Hematopoietic multipotent progenitor cell treated with erythropoietin and hydrocortisone succinate and interleukin-3 and kit ligand, for 6 days (in vitro differentiated cells): ENCODE measurements around the gene HTT.

Experiments
- DNase-seq: peaks from one replicate; pipeline ENCODE4 v3.0.0-alpha.2; 2015

Gene HTT

DNA sequence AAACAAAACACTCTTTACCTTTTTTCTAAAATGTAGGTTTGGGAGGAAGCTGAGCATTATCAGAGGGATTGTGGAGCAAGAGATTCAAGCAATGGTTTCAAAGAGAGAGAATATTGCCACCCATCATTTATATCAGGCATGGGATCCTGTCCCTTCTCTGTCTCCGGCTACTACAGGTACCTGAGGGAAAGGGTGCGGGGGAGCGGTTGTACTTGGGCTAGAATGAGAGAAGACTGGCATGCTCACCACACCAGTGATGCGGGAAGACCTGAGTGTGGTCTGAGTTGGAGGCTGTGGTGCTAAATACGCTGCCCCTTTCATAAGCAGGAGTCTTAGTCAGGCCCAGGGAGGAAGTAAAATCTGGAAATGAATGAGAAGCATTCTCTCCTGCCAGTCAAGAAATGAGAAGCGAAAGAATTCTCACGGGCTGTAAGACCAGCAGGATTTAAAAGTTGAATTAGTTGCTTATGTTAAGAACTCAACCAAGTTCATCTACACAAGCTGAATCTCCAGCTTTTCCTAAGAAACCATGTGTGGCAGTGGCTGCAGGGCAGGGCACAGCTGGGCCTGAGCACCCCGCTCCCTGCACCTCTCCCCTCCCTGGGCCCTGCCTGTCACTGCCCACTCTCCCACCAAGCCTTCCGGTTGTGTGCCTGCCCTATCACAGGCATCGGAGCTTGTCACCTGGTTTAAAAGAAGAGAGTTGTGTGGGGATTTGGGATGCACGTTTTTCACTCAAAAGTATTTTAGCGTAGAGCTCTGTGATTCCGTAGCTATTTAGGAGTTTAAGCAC lies 149.7 kb downstream of the HTT start:
- no peak for DNase-seq

DNA sequence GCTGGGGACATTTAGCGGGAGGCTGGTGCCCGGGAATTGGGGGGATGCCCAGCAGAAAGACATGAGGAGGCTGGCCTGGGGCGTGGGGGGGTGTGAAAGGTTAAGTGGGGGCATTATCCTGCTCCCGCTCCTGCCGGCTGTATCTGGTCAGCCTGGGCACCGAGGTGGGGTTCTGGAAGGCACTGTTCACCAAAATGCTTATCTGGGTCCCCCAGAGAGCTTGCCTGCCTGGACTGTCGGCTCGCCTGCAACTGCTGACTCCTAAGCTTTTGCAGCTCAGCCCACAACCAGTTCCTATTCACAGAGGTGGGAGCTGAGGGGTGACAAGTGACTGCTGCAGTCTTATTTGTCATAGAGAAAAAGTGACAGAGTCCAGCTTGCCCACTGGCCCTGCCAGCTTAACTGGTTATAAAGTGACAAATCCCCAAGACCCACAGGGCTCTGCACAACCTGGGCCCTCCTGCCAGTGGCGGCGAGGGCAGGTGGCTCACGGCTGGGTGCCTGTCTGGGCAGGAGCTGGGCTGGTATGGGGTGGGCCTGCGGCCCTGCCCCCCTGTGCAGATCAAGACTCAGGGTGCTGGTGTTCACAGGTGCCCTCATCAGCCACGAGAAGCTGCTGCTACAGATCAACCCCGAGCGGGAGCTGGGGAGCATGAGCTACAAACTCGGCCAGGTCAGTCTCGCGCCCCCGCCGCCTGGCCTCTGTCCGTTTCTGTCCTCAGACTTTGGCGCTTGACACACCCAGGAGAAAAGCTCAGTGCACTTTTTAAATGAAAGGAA lies 150.8 kb downstream of the HTT start:
- DNase-seq = peak; percentile 67

- DNase-seq = no peak
These were observed 151.5 kb downstream of the HTT start for GRCh38 chr4:3225936-3226335.

- DNase-seq = no peak
These were observed 152.0 kb downstream of the HTT start for GRCh38 chr4:3226467-3226866.

GRCh38 chr4:3226944-3227343 lies 152.5 kb downstream of the HTT start:
- DNase-seq = no peak

GRCh38 chr4:3227878-3228675 lies 153.6 kb downstream of the HTT start:
- DNase-seq = no peak

GRCh38 chr4:3228881-3229280 lies 154.4 kb downstream of the HTT start:
- no peak for DNase-seq

GRCh38 chr4:3229328-3229727 lies 154.8 kb downstream of the HTT start:
- no peak for DNase-seq

DNA sequence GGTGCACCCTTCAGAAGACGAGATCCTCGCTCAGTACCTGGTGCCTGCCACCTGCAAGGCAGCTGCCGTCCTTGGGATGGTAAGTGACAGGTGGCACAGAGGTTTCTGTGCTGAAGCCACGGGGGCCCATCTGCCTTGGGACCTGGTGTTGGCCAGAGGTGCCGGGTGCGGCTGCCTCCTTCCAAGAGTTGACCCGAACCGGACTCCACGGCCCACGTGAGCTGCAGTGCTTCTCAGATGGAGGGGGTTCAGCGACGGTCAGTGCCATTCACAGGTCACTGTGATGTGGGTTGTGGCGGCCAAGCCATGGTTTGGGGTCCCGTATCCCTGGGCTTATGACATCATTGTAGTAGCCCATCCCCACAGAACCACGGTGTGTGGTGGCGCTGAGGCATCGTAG lies 155.5 kb downstream of the HTT start:
- DNase-seq = no peak

GRCh38 chr4:3231471-3231870 lies 157.0 kb downstream of the HTT start:
- no peak for DNase-seq

DNA sequence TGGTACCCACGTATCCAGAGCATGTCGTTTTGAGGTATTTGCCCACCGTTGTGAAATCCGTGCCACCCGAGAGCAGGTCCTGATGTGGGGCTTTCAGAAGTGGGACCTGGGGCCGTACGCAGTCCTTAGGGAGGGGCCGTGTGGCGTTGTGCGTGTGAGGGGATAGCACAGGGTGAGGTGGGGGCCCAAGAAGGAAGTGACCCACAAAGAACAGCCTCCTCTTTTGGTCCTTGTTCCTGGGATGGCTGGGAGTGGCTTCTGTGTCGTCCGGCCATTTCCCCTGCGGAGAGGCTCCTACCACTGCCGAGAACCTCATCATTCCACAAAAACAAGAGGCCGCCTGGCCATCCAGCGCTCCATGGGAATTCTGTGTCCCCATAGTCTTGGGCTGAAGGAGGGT lies 157.5 kb downstream of the HTT start:
- no peak for DNase-seq

DNA sequence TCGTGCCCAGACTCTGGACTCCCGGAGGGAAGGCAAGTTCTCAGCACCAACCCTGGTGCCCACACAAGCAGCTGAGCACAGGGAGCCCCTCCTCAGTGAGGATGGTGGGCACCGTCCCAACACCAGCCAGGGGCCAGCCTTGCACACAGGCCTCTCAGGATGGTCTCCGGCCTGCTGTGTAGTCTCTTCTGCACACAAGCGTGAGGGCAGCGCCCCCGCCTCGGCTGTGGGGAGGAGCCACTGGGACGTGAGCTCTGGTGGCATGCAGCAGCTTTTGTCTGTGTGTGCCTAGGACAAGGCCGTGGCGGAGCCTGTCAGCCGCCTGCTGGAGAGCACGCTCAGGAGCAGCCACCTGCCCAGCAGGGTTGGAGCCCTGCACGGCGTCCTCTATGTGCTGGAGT lies 158.4 kb downstream of the HTT start:
- no peak for DNase-seq

DNA sequence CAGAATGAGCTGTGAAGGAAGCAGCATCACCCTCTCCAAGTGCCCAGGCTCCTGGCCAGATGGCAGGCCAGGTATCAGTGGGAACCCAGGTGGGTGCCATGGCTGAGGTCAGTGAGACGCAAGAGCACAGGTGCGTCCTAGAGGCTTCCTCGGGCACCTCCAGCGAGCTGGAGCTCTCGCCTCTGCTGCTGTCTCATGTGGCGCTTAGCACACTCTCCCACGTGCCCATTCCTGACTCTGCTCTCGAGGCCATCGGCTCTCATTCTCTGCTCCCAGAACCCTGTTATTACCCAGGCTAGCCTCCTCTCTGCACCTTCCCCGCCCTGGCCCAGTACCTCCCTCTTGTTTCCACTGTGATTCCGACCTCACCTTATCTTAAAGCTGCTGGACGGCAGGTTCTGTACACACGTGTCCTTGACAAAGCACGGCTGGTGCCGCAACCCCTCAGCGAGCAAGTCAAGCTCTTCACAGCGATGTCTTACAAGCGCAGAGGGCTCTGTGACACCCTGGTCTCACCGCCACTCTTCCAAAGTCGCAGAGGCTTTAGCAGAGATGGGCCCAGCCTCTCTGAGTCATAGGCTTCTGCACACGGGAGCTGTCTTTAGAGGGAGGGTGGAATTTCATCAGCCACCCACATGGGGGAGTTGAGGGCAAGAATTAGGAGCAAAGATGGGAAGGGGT lies 159.1 kb downstream of the HTT start:
- no peak for DNase-seq

- DNase-seq = no peak
These were observed 159.9 kb downstream of the HTT start for GRCh38 chr4:3234171-3235029.

- DNase-seq = no peak
These were observed 160.5 kb downstream of the HTT start for GRCh38 chr4:3235030-3235345.

GRCh38 chr4:3235581-3235980 lies 161.1 kb downstream of the HTT start:
- DNase-seq = no peak

GRCh38 chr4:3236326-3236878 lies 161.9 kb downstream of the HTT start:
- no peak for DNase-seq

DNA sequence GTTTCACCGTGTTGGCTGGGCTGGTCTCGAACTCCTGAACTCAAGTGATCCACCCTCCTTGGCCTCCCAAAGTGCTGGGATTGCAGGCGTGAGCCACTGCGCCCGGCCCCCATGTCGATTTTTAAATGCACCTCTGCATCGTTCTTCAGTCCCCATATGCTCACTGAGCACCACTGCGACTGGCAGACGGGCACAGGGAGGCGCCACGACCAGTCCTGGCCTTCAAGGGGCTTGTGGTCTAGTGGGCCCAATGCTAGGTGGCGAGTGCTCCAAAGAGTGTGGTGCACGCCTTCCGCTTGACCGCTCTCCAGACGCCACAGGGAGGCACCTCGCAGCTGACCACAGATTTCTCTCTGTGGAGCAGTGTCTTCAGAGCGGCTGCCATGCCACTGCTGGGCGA lies 162.8 kb downstream of the HTT start:
- no peak for DNase-seq

- DNase-seq = no peak
These were observed 163.5 kb downstream of the HTT start for GRCh38 chr4:3237712-3238560.

DNA sequence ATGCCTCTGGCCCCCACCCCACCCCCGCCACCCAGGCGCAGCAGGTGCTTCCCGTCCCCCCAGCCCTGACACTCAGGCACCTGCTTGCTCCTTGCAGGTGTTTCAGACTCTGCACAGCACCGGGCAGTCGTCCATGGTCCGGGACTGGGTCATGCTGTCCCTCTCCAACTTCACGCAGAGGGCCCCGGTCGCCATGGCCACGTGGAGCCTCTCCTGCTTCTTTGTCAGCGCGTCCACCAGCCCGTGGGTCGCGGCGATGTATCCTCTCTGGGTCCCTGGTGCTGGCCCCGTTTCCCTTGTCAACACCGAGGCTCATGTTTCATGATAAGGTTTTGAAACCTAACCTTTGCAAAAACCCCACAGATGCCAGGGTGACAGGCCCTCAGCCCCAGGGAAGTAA lies 164.2 kb downstream of the HTT start:
- DNase-seq = no peak

DNA sequence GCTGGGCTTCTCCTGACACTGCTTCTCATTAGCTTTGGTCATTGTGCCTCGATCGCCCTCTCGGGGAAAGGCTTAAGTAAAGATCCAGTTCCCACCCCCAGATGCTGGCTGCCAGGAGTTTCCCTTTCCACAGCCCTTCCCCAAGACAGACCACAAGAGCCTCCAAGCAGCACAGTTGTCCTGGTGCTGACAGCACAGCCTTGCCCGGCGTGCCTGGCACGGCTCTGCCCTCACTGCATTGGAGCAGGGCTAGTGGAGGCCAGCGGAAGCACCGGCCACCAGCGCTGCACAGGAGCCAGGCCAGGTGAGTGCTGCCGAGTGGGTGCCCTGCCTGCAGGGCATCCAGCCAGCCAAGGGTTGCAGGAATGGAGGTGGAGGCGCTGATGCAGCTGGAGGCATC lies 164.8 kb downstream of the HTT start:
- no peak for DNase-seq
